Right lobe of liver (tissue), 6 donors: ENCODE results near the gene ZNF587B. TPM values are rescaled to one million over a fixed set of nuclear protein-coding genes. Genes with fewer than 3 reads are reported as not detected.
A peak's percentile ranks its signal among the peaks of the same experiment; 100 is the strongest.
"Not testable (repeated sequence)": the region's sequence is repeated elsewhere in the genome, so short reads cannot be mapped to it uniquely, and the experiment has no call there.

Experiments used
- ATAC-seq, 4 donors: fragments of 200-7000 bp; cut with Tn5 transposase; one replicate each; pipeline ENCODE4 v1.9.1; 2020; ENCODE audit warnings: mild to moderate bottlenecking in 4 of 4, moderate library complexity in 4 of 4
- DNase-seq, 3 donors: peaks; one replicate each; pipeline ENCODE4 v3.0.0-alpha.2; 2020
- H3K27ac ChIP-seq, 3 donors: fragments of 200-600 bp; one replicate each; pipeline ENCODE4 v1.8.0; 2022
- H3K27me3 ChIP-seq, 2 donors: fragments of 200-600 bp; one replicate each; pipeline ENCODE4 v1.8.0; 2022
- H3K36me3 ChIP-seq, 4 donors: fragments of 200-600 bp; sonication (generic) in 1 of 4; one replicate each; pipeline versions ENCODE4 v1.5.1 to v1.8.0; 2017 to 2022; ENCODE audit warnings: control low read depth in 1 of 4
- H3K4me1 ChIP-seq, 4 donors: fragments of 200-600 bp; sonication (generic) in 1 of 4; one replicate each; pipeline versions ENCODE4 v1.5.1 to v1.8.0; 2017 to 2022; ENCODE audit warnings: control low read depth in 1 of 4
- H3K4me3 ChIP-seq, 3 donors: fragments of 200-600 bp; one replicate each; pipeline ENCODE4 v1.8.0; 2022
- H3K9me3 ChIP-seq, 4 donors: fragments of 200-600 bp; sonication (generic) in 1 of 4; one replicate each; pipeline versions ENCODE4 v1.5.1 to v1.8.0; 2017 to 2022; ENCODE audit warnings: control low read depth in 1 of 4
- POLR2A ChIP-seq: fragments of 450-650 bp; IDR thresholded peaks from one replicate; pipeline ENCODE4 v1.6.1; 2017; ENCODE audit warnings: antibody characterized with exemption, mild to moderate bottlenecking
- WGBS: methylation state at CpG from one replicate; pipeline ENCODE4 v1.1.6; 2018; ENCODE audit warnings: low coverage, low lambda C conversion rate; ENCODE audit not compliant: insufficient coverage; ENCODE audit errors: missing lambda C conversion rate; 5-methylcytosine and 5-hydroxymethylcytosine counted together
- intact Hi-C, 2 donors: fragments of 100-400 bp; cut with DNase I; formaldehyde crosslinking; loops; one replicate each; pipeline versions ENCODE4 v1.11.2 to v1.14.1; 2022
- total RNA-seq, 6 experiments: library from RNA; depleted of rRNA in 2 of 6; stranded (reverse); fragments of >200 nt in 2 of 6; fragmentation: NEBNext Ultra II Directional in 3 of 6; extraction: Animal tissue kit (Norgen Biotek cat#: 25700) in 3 of 6; gene quantifications; one replicate each; pipeline versions ENCODE4 v1.1.0 to v1.2.4, GENCODE V29; 2016 to 2023
- TF ChIP-seq, protein P1 (sequence below), 4 donors: fragments of 200-600 bp in 3 of 4; fragments of 450-650 bp in 1 of 4; IDR thresholded peaks; one replicate each; pipeline versions ENCODE4 v1.5.1 to v1.8.0; 2016 to 2022; ENCODE audit warnings: antibody characterized with exemption in 4 of 4, mild to moderate bottlenecking in 2 of 4
- donor health status: DM: no; HTN: yes; CAD: no.
- donor health status: DM: no; HTN: no; CAD: no.
- donor health status: DM: no; HTN: no; CAD: no.
- donor health status: DM: no; HTN: yes; CAD: no.
- donor health status: DM: no; HTN: yes; CAD: no.

ZNF587B gene
- total RNA-seq, 6 experiments from 2014 or later: 7.2 to 13.1 (median 10.4) TPM

DNA sequence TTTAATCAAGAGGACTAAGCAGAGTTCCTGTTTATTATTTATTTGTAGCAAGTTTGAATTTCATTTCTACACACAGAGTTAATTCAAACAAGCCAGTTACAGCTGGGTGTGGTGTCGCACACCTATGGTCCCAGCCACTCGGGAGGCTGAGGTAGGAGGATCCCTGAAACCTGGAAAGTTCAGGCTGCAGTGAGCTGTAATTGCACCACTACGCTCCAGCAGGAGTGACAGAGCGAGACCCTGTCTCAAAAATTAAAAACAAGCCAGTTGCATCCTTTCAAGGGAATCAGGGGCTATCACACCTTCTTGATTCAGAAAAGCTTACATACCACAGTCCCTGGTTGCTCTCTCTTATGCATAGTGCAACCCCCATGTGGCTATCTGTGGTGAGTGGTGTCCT lies 40.8 kb upstream of the ZNF587B start:
- H3K27ac ChIP-seq: no peak overlapping the region
- TF ChIP-seq POLR2A: no peak
- TF ChIP-seq, protein P1, sequence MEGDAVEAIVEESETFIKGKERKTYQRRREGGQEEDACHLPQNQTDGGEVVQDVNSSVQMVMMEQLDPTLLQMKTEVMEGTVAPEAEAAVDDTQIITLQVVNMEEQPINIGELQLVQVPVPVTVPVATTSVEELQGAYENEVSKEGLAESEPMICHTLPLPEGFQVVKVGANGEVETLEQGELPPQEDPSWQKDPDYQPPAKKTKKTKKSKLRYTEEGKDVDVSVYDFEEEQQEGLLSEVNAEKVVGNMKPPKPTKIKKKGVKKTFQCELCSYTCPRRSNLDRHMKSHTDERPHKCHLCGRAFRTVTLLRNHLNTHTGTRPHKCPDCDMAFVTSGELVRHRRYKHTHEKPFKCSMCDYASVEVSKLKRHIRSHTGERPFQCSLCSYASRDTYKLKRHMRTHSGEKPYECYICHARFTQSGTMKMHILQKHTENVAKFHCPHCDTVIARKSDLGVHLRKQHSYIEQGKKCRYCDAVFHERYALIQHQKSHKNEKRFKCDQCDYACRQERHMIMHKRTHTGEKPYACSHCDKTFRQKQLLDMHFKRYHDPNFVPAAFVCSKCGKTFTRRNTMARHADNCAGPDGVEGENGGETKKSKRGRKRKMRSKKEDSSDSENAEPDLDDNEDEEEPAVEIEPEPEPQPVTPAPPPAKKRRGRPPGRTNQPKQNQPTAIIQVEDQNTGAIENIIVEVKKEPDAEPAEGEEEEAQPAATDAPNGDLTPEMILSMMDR (IDR thresholded peaks at IDR 0.05): no peak
- WGBS: 100% methylated on average over 2 of the region's 4 CpGs
- DNase-seq: no peak
- no peak for ATAC-seq
- H3K4me3 ChIP-seq: no peak overlapping the region
- H3K36me3 ChIP-seq: peaks cover 0 to 12% (median 0%) of the 10 kb centered on the region in 4 donors
- H3K4me1 ChIP-seq: peaks cover 0 to 9% (median 0%) of the 10 kb centered on the region in 4 donors
- intact Hi-C loops: no loop called here
- no peaks in the 10 kb centered on the region for H3K9me3 ChIP-seq
- H3K27me3 ChIP-seq: no peaks in the 10 kb centered on the region

DNA sequence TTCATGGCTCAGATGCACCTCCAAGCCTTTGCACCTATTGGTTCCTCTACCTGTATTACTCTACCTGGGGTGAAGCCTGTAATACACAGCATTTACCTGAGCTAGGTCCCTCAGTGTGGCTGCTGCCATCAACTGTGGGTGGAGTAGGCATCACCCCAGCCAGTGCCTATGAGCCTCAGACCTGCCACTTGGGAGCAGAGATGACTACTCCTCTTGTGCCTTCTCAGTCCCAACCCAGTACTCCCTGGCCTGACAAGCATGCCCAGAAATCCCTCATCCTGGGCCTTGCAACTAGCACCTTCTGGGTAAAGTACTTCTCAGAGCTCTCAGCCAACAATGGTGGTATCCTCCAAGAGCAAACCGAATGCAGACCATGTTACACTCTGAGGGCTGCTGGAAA lies 33.5 kb upstream of the ZNF587B start:
- H3K4me3 ChIP-seq, intact Hi-C loops, H3K9me3 ChIP-seq, DNase-seq, H3K27me3 ChIP-seq, H3K27ac ChIP-seq: not testable (repeated sequence)
- peaks cover 0 to 14% (median 0%) of the 10 kb centered on the region in 4 donors for H3K36me3 ChIP-seq
- WGBS: 100% methylated on average over 1 of the region's 1 CpG
- peaks cover 0 to 19% (median 4%) of the 10 kb centered on the region in 4 donors for H3K4me1 ChIP-seq
- peak in 1 of 4 donors; percentile 24 for ATAC-seq

DNA sequence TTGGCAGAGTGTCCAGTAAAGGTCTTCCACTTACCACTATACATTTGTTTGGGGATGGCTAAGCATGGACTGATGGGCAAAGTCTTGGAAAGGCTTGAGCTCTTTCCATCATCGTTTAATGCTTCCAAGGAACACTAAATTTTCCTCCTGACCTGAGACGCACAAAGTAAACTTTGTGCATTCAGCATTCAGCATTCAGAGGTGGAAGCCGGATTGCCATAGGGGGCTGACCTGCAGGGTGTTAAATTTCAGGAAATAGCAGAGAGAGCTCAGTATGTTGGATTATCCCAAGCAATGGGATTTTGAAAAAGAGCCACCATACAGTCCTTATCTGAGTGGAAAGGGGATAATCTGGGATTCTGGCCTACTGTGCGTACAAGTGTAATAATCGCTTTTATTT lies 29.4 kb upstream of the ZNF587B start:
- peaks cover 0 to 40% (median 17%) of the 10 kb centered on the region in 4 donors for H3K4me1 ChIP-seq

DNA sequence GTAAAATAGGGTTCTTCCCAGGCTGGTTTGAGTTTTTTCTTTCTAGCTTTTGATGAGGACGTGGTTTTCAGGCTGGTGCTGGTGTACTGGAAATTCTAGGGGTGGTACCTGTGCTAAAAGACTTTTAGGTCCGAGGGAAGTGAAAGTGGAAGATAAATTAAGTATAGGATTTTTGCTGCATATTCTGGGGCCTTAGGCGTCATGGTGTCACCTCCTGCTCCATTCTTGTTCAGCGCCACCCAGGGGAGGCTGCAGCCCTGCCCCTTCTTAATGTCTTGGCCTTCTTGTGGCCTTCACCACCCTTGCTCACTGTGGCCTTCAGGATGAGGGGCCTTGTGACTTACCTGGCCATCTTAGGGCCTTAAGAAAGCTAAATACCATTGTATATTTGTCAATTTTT lies 27.8 kb upstream of the ZNF587B start:
- ATAC-seq: no peak

More for the DNA sequence above, 29.4 kb upstream of the ZNF587B start:
- intact Hi-C loops: no loop called here
- Histone ChIP-seq H3K4me3 (no peak overlapping the region), H3K9me3 (no peaks in the 10 kb centered on the region), H3K27me3 (no peaks in the 10 kb centered on the region), H3K36me3 (peaks cover 0 to 5% (median 0%) of the 10 kb centered on the region in 4 donors), H3K27ac (no peak overlapping the region)
- TF ChIP-seq POLR2A: no peak
- TF ChIP-seq, protein P1 (IDR thresholded peaks at IDR 0.05): no peak
- DNase-seq (no peak), ATAC-seq (no peak)
- 86% methylated on average over 5 of the region's 5 CpGs for WGBS

DNA sequence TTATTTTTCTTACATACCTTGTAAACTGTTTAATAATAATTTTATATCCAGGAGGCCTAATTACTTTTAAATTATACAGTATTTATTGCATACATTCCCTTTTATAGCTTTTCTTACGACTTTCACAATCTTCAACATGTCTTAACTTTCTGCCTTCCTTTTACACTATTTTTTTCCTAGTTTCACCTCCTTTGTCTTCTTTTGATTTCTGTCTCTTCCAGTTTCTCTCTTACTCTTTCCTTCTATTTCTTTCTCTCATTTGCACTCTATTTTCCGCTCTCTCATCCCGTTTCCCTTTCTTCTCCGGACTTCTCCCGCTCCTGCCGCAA lies 26.9 kb upstream of the ZNF587B start:
- TF ChIP-seq, protein P1 (IDR thresholded peaks at IDR 0.05): no peak
- no peak for TF ChIP-seq POLR2A
- Histone ChIP-seq H3K4me3 (peak overlapping the region; percentile 37 to 55 (median 52)), H3K27me3 (no peaks in the 10 kb centered on the region), H3K9me3 (no peaks in the 10 kb centered on the region), H3K36me3 (peaks cover 0 to 7% (median 0%) of the 10 kb centered on the region in 4 donors), H3K4me1 (peaks cover 0 to 51% (median 17%) of the 10 kb centered on the region in 4 donors), H3K27ac (peak overlapping the region; percentile 60 to 78 (median 65))
- DNase-seq: no peak
- ATAC-seq: peak in 1 of 4 donors; percentile 32
- WGBS: 2% methylated on average over 6 of the region's 6 CpGs
- intact Hi-C loops: no loop called here

More for the DNA sequence above, 27.8 kb upstream of the ZNF587B start:
- no peaks in the 10 kb centered on the region for H3K27me3 ChIP-seq
- H3K4me1 ChIP-seq: peaks cover 0 to 41% (median 17%) of the 10 kb centered on the region in 4 donors
- H3K4me3 ChIP-seq: no peak overlapping the region
- 85% methylated on average over 4 of the region's 4 CpGs for WGBS
- H3K9me3 ChIP-seq: no peaks in the 10 kb centered on the region
- no peak overlapping the region for H3K27ac ChIP-seq
- intact Hi-C loops: no loop called here
- no peak for DNase-seq
- TF ChIP-seq, protein P1 (IDR thresholded peaks at IDR 0.05): no peak
- no peak for TF ChIP-seq POLR2A
- no peaks in the 10 kb centered on the region for H3K36me3 ChIP-seq
